HG03097 (cell line): ENCODE measurements around the gene COX8A.
"Not testable (repeated sequence)": the region's sequence is repeated elsewhere in the genome, so short reads cannot be mapped to it uniquely, and the experiment has no call there.

Experiments used
- ATAC-seq: cut with Tn5 transposase; IDR thresholded peaks from one replicate; pipeline ENCODE4 v1.9.1; 2021; ENCODE audit not compliant: unreplicated experiment, low FRiP score

Gene COX8A

GRCh38 chr11:63966444-63966843 lies 8.0 kb upstream of the COX8A start:
- no peak for ATAC-seq

GRCh38 chr11:63969461-63969860 lies 5.0 kb upstream of the COX8A start:
- no peak for ATAC-seq

- no peak for ATAC-seq
Measured at GRCh38 chr11:63970902-63971301, 3.5 kb upstream of the COX8A start.

GRCh38 chr11:63973912-63974258 lies 535 bp upstream of the COX8A start:
- not testable (repeated sequence) for ATAC-seq

GRCh38 chr11:63978551-63979239 lies 4.3 kb downstream of the COX8A start:
- no peak for ATAC-seq

- ATAC-seq = no peak
Measured at GRCh38 chr11:63979426-63979825, 5.0 kb downstream of the COX8A start.

GRCh38 chr11:63985812-63986155 lies 11.4 kb downstream of the COX8A start:
- ATAC-seq = peak; percentile 28

GRCh38 chr11:63986156-63986931 lies 11.9 kb downstream of the COX8A start, which contains the start of gene OTUB1:
Gene OTUB1, plus strand, starts transcription at chr11:63986438. Its CDS starts 19 bp downstream, at chr11:63986457.
- peak; percentile 60 for ATAC-seq

GRCh38 chr11:63986932-63987513 lies 12.6 kb downstream of the COX8A start:
- ATAC-seq = no peak

- no peak for ATAC-seq
Measured at GRCh38 chr11:63991558-63991957, 17.1 kb downstream of the COX8A start.

GRCh38 chr11:63993100-63993499 lies 18.7 kb downstream of the COX8A start:
- no peak for ATAC-seq

GRCh38 chr11:63993993-63994392 lies 19.6 kb downstream of the COX8A start:
- no peak for ATAC-seq

GRCh38 chr11:63996512-63996911 lies 22.1 kb downstream of the COX8A start:
- no peak for ATAC-seq

GRCh38 chr11:63997104-63997700 lies 22.8 kb downstream of the COX8A start:
- no peak for ATAC-seq

GRCh38 chr11:63997801-63998337 lies 23.4 kb downstream of the COX8A start:
- ATAC-seq = no peak

- ATAC-seq = no peak
Measured at GRCh38 chr11:63998558-63999348, 24.3 kb downstream of the COX8A start.

GRCh38 chr11:63999349-64000025 lies 25.1 kb downstream of the COX8A start:
- ATAC-seq = no peak

GRCh38 chr11:64000026-64000739 lies 25.8 kb downstream of the COX8A start:
- no peak for ATAC-seq
